ENCODE measurements around the gene PGA5.
A peak's percentile ranks its signal among the peaks of the same experiment; 100 is the strongest.

PGA5 gene

GRCh38 chr11:61254403-61255025 is 13.5 kb downstream of the PGA5 start:
- no peak for TF ChIP-seq JUND (IDR thresholded peaks at IDR 0.05; ENCODE audit: low read depth)
- in situ Hi-C loops (cut with HindIII; ENCODE audit: low pct_unique_long_range_greater_than_20kb, low sequenced_read_pairs): no loop called here
- DNase-seq (ENCODE audit: low read depth in 1 of 2, low spot score in 1 of 2): peak; percentile 76 to 78

- in situ Hi-C loops (cut with HindIII; ENCODE audit: low pct_unique_long_range_greater_than_20kb, low sequenced_read_pairs): no loop called here
- TF ChIP-seq JUND (IDR thresholded peaks at IDR 0.05; ENCODE audit: low read depth): no peak
- no peak for DNase-seq (ENCODE audit: low read depth in 1 of 2, low spot score in 1 of 2)
Observed at GRCh38 chr11:61256710-61257482, 15.9 kb downstream of the PGA5 start.

GRCh38 chr11:61258546-61258945 is 17.6 kb downstream of the PGA5 start:
- no peak for TF ChIP-seq JUND (IDR thresholded peaks at IDR 0.05; ENCODE audit: low read depth)
- in situ Hi-C loops (cut with HindIII; ENCODE audit: low pct_unique_long_range_greater_than_20kb, low sequenced_read_pairs): no loop called here

GRCh38 chr11:61259363-61259762 is 18.4 kb downstream of the PGA5 start:
- DNase-seq (ENCODE audit: low read depth in 1 of 2, low spot score in 1 of 2): no peak
- in situ Hi-C loops (cut with HindIII; ENCODE audit: low pct_unique_long_range_greater_than_20kb, low sequenced_read_pairs): no loop called here
- no peak for TF ChIP-seq JUND (IDR thresholded peaks at IDR 0.05; ENCODE audit: low read depth)

More at GRCh38 chr11:61258546-61258945, 17.6 kb downstream of the PGA5 start:
- no peak for DNase-seq (ENCODE audit: low read depth in 1 of 2, low spot score in 1 of 2)

- in situ Hi-C loops (cut with HindIII; ENCODE audit: low pct_unique_long_range_greater_than_20kb, low sequenced_read_pairs): no loop called here
Observed at GRCh38 chr11:61264371-61264770, 23.4 kb downstream of the PGA5 start.

DNA sequence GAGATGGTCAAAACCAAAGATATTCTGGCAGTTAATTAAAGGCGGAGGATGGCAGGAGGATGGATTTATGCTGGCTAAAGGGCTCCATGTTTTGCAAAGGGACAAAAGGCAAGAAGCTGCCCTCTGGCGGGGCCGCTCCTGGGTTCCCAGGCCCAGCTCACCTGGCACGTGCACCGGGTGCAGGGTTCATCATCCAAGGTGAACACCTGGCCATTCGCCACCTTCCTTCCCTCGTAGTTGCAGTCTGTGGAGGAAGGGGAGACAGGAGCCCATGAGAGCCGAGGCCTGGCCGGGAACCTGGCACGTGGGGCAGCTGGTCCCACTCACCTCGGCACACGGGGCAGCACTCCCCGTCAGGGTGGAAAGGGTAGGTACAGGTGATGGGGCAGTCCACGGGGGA is 23.8 kb downstream of the PGA5 start:
- no peak for TF ChIP-seq JUND (IDR thresholded peaks at IDR 0.05; ENCODE audit: low read depth)
- DNase-seq (ENCODE audit: low read depth in 1 of 2, low spot score in 1 of 2): no peak
- in situ Hi-C loops (cut with HindIII; ENCODE audit: low pct_unique_long_range_greater_than_20kb, low sequenced_read_pairs): no loop called here

More at GRCh38 chr11:61264371-61264770, 23.4 kb downstream of the PGA5 start:
- no peak for DNase-seq (ENCODE audit: low read depth in 1 of 2, low spot score in 1 of 2)
- no peak for TF ChIP-seq JUND (IDR thresholded peaks at IDR 0.05; ENCODE audit: low read depth)

GRCh38 chr11:61265357-61265756 is 24.4 kb downstream of the PGA5 start:
- in situ Hi-C loops (cut with HindIII; ENCODE audit: low pct_unique_long_range_greater_than_20kb, low sequenced_read_pairs): no loop called here
- no peak for DNase-seq (ENCODE audit: low read depth in 1 of 2, low spot score in 1 of 2)
- TF ChIP-seq JUND (IDR thresholded peaks at IDR 0.05; ENCODE audit: low read depth): no peak

DNA sequence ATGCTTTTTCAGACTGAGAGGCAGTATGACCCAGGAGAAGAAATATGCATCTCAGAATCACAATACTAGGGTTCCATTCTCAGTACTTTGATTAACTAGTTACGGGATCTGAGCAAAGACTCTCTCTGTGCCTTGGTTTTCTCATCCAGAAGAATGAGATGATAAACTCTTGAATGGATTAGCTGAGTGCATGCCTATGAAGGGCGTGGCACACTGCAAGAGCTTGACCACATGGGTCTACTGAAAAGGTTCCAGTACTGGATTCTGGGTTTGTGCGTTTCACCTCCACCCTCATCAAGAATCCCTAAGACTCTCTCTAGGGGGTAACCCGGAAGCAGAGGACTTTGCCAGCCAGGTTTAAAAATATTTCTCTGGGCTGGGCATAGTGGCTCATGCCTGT is 25.6 kb downstream of the PGA5 start:
- TF ChIP-seq JUND (IDR thresholded peaks at IDR 0.05; ENCODE audit: low read depth): no peak
- no peak for DNase-seq (ENCODE audit: low read depth in 1 of 2, low spot score in 1 of 2)
- in situ Hi-C loops (cut with HindIII; ENCODE audit: low pct_unique_long_range_greater_than_20kb, low sequenced_read_pairs): no loop called here

DNA sequence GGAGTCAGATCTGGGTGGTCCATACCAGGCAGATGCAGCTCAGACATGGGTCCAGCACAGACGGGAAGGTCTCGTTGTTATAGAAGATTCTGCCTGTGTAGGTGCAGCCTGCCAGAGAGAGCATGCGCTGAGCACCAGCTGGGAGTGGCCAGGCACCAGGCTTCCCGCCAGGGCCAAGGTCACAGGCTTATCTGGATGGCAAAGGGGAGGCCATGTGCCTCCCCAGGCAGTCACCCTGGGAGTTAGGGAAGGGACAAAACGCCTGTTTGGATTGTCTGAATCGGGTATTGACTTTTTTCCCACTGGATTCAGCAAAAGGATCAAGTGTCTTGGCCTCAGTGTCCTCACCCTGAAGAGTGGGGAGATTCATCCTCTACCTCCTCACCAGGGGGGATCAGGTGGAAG is 26.5 kb downstream of the PGA5 start:
- no peak for DNase-seq (ENCODE audit: low read depth in 1 of 2, low spot score in 1 of 2)
- no peak for TF ChIP-seq JUND (IDR thresholded peaks at IDR 0.05; ENCODE audit: low read depth)
- in situ Hi-C loops (cut with HindIII; ENCODE audit: low pct_unique_long_range_greater_than_20kb, low sequenced_read_pairs): no loop called here

- TF ChIP-seq JUND (IDR thresholded peaks at IDR 0.05; ENCODE audit: low read depth): no peak
- in situ Hi-C loops (cut with HindIII; ENCODE audit: low pct_unique_long_range_greater_than_20kb, low sequenced_read_pairs): no loop called here
- no peak for DNase-seq (ENCODE audit: low read depth in 1 of 2, low spot score in 1 of 2)
Observed at GRCh38 chr11:61268588-61269250, 27.7 kb downstream of the PGA5 start.

DNA sequence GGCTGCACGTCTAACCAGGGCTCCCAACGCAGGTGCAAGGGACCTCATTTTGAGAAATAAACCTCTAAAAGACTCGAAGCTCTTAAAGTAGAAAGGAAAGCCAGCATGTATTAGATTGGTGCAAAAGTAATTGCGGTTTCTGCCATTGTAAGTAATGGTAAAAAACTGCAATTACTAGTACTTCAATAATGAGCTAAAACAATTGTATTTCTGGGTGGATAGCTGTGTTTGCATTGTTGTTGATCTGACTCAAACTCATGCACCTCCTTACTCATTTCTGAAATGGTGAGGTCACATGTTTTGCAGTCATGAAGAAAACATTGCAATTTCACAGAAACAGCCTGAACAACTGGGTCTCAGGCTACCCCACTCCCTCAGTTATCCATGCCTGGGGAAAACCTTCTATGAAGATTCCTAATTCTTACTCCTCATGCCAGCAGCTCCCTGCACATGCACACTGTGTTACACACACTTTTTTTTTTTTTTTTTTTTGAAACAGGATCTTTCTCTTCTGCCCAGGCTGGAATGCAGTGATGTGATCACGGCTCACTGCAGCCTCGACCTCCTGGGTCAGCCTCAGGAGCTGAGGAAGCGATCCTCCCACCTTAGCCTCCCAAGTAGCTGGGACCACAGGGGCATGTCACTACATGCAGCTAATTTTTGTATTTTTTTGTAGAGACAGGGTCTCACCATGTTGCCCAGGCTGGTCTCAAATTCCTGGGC is 29.5 kb downstream of the PGA5 start:
- in situ Hi-C loops (cut with HindIII; ENCODE audit: low pct_unique_long_range_greater_than_20kb, low sequenced_read_pairs): no loop called here
- no peak for DNase-seq (ENCODE audit: low read depth in 1 of 2, low spot score in 1 of 2)
- TF ChIP-seq JUND (IDR thresholded peaks at IDR 0.05; ENCODE audit: low read depth): no peak

GRCh38 chr11:61272731-61273130 is 31.8 kb downstream of the PGA5 start:
- TF ChIP-seq JUND (IDR thresholded peaks at IDR 0.05; ENCODE audit: low read depth): no peak
- in situ Hi-C loops (cut with HindIII; ENCODE audit: low pct_unique_long_range_greater_than_20kb, low sequenced_read_pairs): no loop called here
- DNase-seq (ENCODE audit: low read depth in 1 of 2, low spot score in 1 of 2): no peak

Data from T47D (cell line).